GM13976 (cell line): Measurements from ENCODE around the gene APBB1IP.
"Not testable (repeated sequence)": the region's sequence is repeated elsewhere in the genome, so short reads cannot be mapped to it uniquely, and the experiment has no call there.

Source experiments
- DNase-seq: peaks from one replicate; pipeline ENCODE4 v3.0.0; 2012; ENCODE audit warnings: low spot score
- CTCF ChIP-seq: IDR thresholded peaks from 2 replicates; pipeline ENCODE4 v1.5.1; 2012; ENCODE audit warnings: borderline replicate concordance, mild to moderate bottlenecking; ENCODE audit not compliant: insufficient read depth; ENCODE audit errors: extremely low read depth, missing control alignments, control extremely low read depth
- in situ Hi-C: fragments of 300-500 bp; cut with MboI; formaldehyde crosslinking; loops from one replicate; pipeline ENCODE4 v1.12.0; 2022; ENCODE audit warnings: low sequenced_read_pairs, mixed read lengths, inconsistent platforms; ENCODE audit not compliant: unreplicated experiment

APBB1IP gene

GRCh38 chr10:26474026-26474425 lies 35.9 kb downstream of the APBB1IP start:
- in situ Hi-C loops: no loop called here
- no peak for TF ChIP-seq CTCF
- no peak for DNase-seq

- in situ Hi-C loops, DNase-seq: not testable (repeated sequence)
These were observed 36.7 kb downstream of the APBB1IP start for GRCh38 chr10:26474845-26475244.

DNA sequence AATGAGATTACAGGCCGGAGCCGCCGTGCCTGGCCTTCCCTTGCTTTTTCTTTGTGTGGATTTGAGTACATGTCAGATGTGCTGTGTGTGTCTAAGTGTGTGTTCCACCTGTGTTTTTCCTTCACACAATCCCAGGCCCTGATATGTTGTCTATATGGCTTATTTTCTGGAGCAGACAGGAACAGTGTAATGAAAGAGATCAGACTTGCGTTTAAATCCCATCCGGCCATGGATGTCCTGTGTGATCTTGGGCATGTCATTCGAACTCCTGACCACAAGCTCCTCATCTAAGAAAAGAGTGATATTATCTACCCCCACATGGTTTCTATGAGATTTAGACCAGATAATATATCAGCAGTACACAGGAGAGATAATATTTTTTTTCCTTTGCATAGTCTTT lies 37.2 kb downstream of the APBB1IP start:
- in situ Hi-C loops: no loop called here
- no peak for DNase-seq
- TF ChIP-seq CTCF: no peak

DNA sequence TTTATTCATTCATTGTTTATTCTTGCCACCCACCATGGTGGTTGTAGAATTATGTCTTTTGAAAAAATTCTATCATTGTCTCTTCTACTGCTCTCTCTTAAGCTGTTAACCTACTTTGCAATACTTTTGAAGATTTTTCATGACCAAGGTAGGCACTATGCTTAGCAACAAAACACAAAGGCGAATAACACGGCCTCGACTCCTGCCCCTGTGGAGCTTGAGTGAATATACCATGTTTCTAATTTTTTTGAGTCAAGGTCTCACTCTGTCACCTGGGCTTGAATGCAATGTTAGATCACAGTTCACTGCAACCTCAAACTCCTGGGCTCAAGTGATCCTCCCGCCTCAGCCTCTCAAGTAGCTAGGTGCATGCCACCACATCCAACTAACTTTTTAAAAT lies 39.4 kb downstream of the APBB1IP start:
- DNase-seq: no peak
- in situ Hi-C loops: no loop called here
- no peak for TF ChIP-seq CTCF

DNA sequence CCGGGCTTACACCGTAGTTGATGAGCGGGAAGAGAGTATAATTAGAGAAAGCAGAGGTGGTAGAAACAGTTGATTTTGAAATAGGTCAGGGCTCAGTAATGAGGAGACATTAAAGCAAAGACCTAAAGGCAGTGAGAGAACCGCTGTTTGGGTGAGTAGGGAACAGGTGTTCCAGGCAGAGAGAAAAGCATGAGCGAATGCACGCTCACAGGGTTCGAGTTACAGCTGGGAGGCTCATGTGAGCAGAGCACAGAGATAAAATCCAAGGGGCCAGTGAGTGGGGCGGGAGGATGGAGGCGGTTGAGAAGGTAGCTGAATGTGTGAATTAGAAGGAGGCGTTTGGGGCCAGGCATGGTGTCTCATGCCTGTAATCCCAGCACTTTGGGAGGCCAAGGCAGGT lies 39.9 kb downstream of the APBB1IP start:
- in situ Hi-C loops: no loop called here
- DNase-seq: no peak
- no peak for TF ChIP-seq CTCF

- in situ Hi-C loops: no loop called here
- no peak for TF ChIP-seq CTCF
- DNase-seq: no peak
These were observed 41.8 kb downstream of the APBB1IP start for GRCh38 chr10:26479766-26480492.

GRCh38 chr10:26481315-26481692 lies 43.2 kb downstream of the APBB1IP start:
- no peak for TF ChIP-seq CTCF
- in situ Hi-C loops: no loop called here
- no peak for DNase-seq
